ES-I3 (cell line): ENCODE data around the gene PCDHB13.
"Not testable (repeated sequence)": the region's sequence is repeated elsewhere in the genome, so short reads cannot be mapped to it uniquely, and the experiment has no call there.

Experiments
- H3K36me3 ChIP-seq: 2 replicates; pipeline ENCODE4 v1.6.1; 2013; ENCODE audit warnings: mild to moderate bottlenecking, low read length, control low read depth, moderate library complexity; ENCODE audit not compliant: insufficient read depth
- H3K4me1 ChIP-seq: 2 replicates; pipeline ENCODE4 v1.6.1; 2013; ENCODE audit warnings: mild to moderate bottlenecking, control low read depth, low read length; ENCODE audit not compliant: insufficient read depth
- H3K9ac ChIP-seq: 2 replicates; pipeline ENCODE4 v1.6.1; 2013; ENCODE audit warnings: low read depth, mild to moderate bottlenecking, low read length, moderate library complexity
- H3K9me3 ChIP-seq: 2 replicates; pipeline ENCODE4 v1.6.1; 2013; ENCODE audit warnings: mild to moderate bottlenecking, low read length, moderate library complexity; ENCODE audit not compliant: control insufficient read depth, insufficient read depth

The PCDHB13 gene

DNA sequence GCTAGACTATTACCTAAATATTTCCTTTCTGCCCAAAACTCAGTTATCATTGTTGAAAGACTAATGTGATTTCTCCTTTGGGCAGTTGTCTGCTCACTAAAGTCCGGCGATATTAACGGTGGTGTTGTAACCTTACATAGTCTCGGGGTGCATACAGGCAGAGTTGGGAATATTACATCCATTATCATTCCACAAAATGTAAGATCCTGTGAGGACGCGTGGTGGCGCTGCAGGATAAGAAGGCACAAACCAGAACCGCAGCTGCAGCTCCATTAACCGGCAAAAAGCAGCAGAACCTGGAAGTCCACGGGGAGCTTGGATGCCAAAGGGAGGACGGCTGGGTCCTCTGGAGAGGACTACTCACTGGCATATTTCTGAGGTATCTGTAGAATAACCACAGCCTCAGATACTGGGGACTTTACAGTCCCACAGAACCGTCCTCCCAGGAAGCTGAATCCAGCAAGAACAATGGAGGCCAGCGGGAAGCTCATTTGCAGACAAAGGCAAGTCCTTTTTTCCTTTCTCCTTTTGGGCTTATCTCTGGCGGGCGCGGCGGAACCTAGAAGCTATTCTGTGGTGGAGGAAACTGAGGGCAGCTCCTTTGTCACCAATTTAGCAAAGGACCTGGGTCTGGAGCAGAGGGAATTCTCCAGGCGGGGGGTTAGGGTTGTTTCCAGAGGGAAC is at the start of gene PCDHB13:
TSS of gene PCDHB13 (plus strand) at position 264 of the 684 bp plus-strand sequence. CDS start at position 469, 205 bp downstream.
- H3K9ac ChIP-seq: peak within 1 kb of the TSS; percentile 33; the same call in 1 of the 2 replicates
- not testable (repeated sequence) for H3K36me3 ChIP-seq, H3K4me1 ChIP-seq, H3K9me3 ChIP-seq

DNA sequence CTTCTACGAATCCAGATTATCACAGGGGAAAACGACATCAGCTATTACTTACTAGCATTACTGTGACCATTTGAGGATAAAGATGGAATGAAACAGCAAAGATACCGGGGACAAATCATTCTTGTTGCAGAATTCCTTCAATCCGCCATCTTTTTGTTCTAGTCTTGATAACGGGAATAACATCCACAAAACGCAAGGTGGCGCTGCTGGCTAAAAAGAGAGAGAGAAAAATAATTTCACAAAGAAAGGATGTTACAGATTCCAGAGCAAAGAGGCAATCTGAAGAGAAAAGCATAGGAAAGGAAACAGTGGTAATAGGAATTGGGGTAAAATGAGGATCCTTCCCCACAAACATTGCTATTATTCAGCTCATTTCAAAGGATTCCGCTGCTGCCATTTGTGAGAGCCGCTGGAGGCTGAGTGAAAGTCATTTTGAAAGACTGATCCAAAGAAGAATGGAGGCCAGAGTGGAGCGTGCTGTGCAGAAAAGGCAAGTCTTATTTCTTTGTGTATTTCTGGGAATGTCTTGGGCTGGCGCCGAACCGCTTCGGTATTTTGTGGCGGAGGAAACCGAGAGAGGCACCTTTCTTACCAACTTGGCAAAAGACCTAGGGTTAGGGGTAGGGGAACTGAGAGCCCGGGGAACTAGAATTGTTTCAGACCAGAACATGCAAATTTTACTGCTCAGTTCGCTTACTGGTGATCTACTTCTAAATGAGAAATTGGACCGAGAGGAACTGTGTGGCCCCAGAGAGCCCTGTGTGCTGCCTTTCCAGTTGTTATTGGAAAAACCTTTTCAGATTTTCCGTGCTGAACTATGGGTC is 41.1 kb upstream of the PCDHB13 start, which contains the start of gene PCDHB7:
TSS of gene PCDHB7 (plus strand) at position 264 of the 824 bp plus-strand sequence. CDS start at position 456, 192 bp downstream.
- Histone ChIP-seq H3K36me3 (no peaks in the 10 kb centered on the region), H3K4me1 (no peaks in the 10 kb centered on the region), H3K9me3 (no peaks in the 10 kb centered on the region; the same call in 1 of the 2 replicates), H3K9ac (no peak within 1 kb of the TSS)

DNA sequence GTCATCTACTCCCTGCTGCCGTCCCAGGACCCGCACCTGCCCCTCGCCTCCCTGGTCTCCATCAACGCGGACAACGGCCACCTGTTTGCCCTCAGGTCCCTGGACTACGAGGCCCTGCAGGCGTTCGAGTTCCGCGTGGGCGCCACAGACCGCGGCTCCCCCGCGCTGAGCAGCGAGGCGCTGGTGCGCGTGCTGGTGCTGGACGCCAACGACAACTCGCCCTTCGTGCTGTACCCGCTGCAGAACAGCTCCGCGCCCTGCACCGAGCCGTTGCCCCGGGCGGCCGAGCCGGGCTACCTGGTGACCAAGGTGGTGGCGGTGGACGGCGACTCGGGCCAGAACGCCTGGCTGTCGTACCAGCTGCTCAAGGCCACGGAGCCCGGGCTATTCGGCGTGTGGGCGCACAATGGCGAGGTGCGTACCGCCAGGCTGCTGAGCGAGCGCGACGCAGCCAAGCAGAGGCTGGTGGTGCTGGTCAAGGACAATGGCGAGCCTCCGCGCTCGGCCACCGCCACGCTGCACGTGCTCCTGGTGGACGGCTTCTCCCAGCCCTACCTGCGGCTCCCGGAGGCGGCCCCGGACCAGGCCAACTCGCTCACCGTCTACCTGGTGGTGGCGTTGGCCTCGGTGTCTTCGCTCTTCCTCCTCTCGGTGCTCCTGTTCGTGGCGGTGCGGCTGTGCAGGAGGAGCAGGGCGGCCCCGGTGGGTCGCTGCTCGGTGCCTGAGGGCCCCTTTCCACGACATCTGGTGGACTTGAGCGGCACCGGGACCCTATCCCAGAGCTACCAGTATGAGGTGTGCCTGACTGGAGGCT is 39.2 kb upstream of the PCDHB13 start:
- not testable (repeated sequence) for H3K9ac ChIP-seq, H3K9me3 ChIP-seq, H3K4me1 ChIP-seq, H3K36me3 ChIP-seq

DNA sequence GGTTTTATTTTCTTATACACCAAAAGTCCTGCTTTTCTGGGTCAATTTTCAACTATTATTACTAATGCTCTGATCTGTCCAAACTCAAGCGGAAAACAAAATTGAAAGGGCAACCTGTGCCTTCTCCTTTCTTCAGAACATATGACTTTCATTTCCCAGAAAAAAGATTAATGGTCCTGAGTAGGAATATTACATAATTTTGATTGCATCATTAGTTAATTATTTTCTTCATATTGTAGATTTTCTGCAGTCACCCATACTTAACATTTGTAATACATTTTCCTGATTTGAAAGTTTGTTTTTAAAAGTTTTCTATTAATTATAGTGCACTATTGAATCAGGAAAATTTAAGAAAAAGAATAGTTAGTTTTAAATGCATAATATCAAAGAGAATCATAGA is 37.8 kb upstream of the PCDHB13 start:
- H3K9me3 ChIP-seq: no peaks in the 10 kb centered on the region; the same call in 1 of the 2 replicates
- no peak overlapping the region for H3K9ac ChIP-seq
- H3K4me1 ChIP-seq: no peaks in the 10 kb centered on the region
- H3K36me3 ChIP-seq: no peaks in the 10 kb centered on the region

DNA sequence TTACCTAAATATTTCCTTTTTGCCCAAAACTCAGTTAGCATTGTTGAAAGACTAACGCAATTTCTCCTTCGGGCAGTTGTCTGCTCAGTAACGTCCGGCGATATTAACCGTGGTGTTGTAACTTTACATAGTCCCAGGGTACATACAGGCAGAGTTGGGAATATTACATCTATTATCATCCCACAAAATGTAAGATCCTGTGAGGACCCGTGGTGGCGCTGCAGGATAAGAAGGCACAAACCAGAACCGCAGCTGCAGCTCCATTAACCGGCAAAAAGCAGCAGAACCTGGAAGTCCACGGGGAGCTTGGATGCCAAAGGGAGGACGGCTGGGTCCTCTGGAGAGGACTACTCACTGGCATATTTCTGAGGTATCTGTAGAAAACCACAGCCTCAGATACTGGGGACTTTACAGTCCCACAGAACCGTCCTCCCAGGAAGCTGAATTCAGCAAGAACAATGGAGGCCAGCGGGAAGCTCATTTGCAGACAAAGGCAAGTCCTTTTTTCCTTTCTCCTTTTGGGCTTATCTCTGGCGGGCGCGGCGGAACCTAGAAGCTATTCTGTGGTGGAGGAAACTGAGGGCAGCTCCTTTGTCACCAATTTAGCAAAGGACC is 36.0 kb upstream of the PCDHB13 start, which contains the start of gene PCDHB8:
TSS of gene PCDHB8 (plus strand) at position 214 of the 615 bp plus-strand sequence. CDS start at position 459, 245 bp downstream.
- not testable (repeated sequence) for H3K9ac ChIP-seq, H3K9me3 ChIP-seq, H3K36me3 ChIP-seq, H3K4me1 ChIP-seq

DNA sequence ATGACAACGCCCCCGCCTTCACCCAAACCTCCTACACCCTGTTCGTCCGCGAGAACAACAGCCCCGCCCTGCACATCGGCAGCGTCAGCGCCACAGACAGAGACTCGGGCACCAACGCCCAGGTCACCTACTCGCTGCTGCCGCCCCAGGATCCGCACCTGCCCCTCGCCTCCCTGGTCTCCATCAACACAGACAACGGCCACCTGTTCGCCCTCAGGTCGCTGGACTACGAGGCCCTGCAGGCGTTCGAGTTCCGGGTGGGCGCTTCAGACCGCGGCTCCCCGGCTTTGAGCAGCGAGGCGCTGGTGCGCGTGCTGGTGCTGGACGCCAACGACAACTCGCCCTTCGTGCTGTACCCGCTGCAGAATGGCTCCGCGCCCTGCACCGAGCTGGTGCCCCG is 34.3 kb upstream of the PCDHB13 start:
- H3K36me3 ChIP-seq, H3K4me1 ChIP-seq, H3K9ac ChIP-seq, H3K9me3 ChIP-seq: not testable (repeated sequence)

DNA sequence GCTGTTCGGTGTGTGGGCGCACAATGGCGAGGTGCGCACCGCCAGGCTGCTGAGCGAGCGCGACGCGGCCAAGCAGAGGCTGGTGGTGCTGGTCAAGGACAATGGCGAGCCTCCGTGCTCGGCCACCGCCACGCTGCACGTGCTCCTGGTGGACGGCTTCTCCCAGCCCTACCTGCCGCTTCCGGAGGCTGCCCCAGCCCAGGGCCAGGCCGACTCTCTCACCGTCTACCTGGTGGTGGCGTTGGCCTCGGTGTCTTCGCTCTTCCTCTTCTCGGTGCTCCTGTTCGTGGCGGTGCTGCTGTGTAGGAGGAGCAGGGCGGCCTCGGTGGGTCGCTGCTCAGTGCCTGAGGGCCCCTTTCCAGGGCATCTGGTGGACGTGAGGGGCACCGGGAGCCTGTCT is 33.8 kb upstream of the PCDHB13 start:
- not testable (repeated sequence) for H3K4me1 ChIP-seq, H3K9ac ChIP-seq, H3K36me3 ChIP-seq, H3K9me3 ChIP-seq

DNA sequence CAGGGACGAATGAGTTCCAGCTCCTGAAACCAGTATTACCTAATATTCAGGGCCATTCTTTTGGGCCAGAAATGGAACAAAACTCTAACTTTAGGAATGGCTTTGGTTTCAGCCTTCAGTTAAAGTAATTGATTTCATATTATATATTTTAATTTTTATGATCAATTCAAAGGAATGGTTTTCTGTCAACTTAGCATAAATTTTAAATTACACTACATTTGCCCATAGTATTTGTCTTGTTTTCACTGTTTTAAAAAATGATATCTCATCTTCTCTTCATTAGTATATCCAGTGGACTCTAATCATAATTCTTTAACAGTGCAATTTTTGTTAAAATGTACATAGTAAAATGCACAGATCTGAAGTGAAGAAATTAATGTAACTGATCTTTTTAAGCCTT is 33.4 kb upstream of the PCDHB13 start:
- H3K9ac ChIP-seq: no peak overlapping the region
- H3K4me1 ChIP-seq: no peaks in the 10 kb centered on the region
- H3K9me3 ChIP-seq: 0 out of 2 replicates have a peak, but pooled peaks cover 3% of the 10 kb centered on the region

DNA sequence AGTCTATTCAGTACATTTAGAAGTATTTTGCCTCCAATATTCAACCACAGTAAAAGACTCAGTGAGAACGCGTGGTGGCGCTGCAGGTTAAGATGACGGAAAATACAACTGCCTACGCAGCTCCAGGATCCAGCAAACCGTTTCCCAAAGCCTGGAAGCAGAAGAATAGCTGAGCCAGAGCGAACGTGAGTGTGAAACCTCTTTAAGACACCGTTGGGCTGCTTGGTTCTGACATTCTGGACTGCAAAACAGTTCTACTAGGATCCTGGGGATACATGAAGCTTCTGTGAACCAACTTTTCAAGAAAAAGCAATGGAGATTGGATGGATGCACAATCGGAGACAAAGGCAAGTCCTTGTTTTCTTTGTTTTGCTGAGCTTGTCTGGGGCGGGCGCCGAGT is 31.5 kb upstream of the PCDHB13 start, which contains the start of gene PCDHB16:
TSS of gene PCDHB16 (plus strand) at position 140 of the 400 bp plus-strand sequence. CDS start at position 313, 173 bp downstream.
- 0 out of 2 replicates have a peak, but pooled peaks cover 3% of the 10 kb centered on the region for H3K9me3 ChIP-seq

More for the DNA sequence above, 33.4 kb upstream of the PCDHB13 start:
- no peaks in the 10 kb centered on the region for H3K36me3 ChIP-seq

DNA sequence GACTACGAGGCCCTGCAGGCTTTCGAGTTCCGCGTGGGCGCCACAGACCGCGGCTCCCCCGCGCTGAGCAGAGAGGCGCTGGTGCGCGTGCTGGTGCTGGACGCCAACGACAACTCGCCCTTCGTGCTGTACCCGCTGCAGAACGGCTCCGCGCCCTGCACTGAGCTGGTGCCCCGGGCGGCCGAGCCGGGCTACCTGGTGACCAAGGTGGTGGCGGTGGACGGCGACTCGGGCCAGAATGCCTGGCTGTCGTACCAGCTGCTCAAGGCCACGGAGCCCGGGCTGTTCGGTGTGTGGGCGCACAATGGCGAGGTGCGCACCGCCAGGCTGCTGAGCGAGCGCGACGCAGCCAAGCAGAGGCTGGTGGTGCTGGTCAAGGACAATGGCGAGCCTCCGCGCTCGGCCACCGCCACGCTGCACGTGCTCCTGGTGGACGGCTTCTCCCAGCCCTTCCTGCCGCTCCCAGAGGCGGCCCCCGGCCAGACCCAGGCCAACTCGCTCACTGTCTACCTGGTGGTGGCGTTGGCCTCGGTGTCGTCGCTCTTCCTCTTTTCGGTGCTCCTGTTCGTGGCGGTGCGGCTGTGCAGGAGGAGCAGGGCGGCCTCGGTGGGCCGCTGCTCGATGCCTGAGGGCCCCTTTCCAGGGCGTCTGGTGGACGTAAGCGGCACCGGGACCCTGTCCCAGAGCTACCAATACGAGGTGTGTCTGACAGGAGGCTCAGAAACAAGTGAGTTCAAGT is 29.4 kb upstream of the PCDHB13 start:
- H3K36me3 ChIP-seq, H3K4me1 ChIP-seq, H3K9me3 ChIP-seq, H3K9ac ChIP-seq: not testable (repeated sequence)

More for the DNA sequence above, 31.5 kb upstream of the PCDHB13 start, which contains the start of gene PCDHB16:
- Histone ChIP-seq H3K4me1 (no peaks in the 10 kb centered on the region), H3K9ac (0 out of 2 replicates have a peak within 1 kb of the TSS, but pooled peaks have one; percentile 0), H3K36me3 (no peaks in the 10 kb centered on the region)

DNA sequence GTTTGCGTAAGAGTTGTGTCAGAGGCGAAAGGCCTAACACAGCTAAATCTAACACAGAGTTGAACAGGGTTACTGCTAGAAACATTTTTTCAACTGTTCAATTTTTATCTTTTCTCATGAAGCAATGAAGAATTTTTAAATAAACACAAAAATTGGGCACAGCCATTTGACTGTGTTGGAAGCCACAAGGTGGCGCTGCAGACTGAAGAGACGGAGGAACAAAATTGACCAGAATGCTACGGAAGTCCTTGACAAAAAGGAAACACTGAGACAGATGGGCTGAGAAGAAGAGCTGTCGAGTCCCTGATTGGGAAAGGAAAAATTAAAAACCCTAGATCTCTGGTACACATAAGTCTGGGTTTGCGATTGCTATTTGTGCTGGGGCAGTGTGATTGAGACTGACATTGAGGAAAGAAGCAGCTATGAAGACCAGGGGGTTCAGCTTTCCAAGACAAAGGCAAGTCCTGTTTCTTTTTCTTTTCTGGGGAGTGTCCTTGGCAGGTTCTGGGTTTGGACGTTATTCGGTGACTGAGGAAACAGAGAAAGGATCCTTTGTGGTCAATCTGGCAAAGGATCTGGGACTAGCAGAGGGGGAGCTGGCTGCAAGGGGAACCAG is 26.7 kb upstream of the PCDHB13 start, which contains the start of gene PCDHB9:
TSS of gene PCDHB9 (plus strand) at position 265 of the 616 bp plus-strand sequence. CDS start at position 423, 158 bp downstream.
- H3K9ac ChIP-seq: no peak within 1 kb of the TSS
- H3K9me3 ChIP-seq: 0 out of 2 replicates have a peak, but pooled peaks cover 3% of the 10 kb centered on the region
- H3K36me3 ChIP-seq: no peaks in the 10 kb centered on the region
- no peaks in the 10 kb centered on the region for H3K4me1 ChIP-seq

DNA sequence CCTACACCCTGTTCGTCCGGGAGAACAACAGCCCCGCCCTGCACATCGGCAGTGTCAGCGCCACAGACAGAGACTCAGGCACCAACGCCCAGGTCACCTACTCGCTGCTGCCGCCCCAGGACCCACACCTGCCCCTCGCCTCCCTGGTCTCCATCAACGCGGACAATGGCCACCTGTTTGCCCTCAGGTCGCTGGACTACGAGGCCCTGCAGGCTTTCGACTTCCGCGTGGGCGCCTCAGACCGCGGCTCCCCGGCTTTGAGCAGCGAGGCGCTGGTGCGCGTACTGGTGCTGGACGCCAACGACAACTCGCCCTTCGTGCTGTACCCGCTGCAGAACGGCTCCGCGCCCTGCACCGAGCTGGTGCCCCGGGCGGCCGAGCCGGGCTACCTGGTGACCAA is 25.0 kb upstream of the PCDHB13 start:
- not testable (repeated sequence) for H3K9me3 ChIP-seq, H3K36me3 ChIP-seq, H3K9ac ChIP-seq

DNA sequence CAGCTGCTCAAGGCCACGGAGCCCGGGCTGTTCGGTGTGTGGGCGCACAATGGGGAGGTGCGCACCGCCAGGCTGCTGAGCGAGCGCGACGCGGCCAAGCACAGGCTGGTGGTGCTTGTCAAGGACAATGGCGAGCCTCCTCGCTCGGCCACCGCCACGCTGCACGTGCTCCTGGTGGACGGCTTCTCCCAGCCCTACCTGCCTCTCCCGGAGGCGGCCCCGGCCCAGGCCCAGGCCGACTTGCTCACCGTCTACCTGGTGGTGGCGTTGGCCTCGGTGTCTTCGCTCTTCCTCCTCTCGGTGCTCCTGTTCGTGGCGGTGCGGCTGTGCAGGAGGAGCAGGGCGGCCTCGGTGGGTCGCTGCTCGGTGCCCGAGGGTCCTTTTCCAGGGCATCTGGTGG is 24.6 kb upstream of the PCDHB13 start:
- not testable (repeated sequence) for H3K9me3 ChIP-seq, H3K4me1 ChIP-seq, H3K36me3 ChIP-seq, H3K9ac ChIP-seq

More for the DNA sequence above, 25.0 kb upstream of the PCDHB13 start:
- not testable (repeated sequence) for H3K4me1 ChIP-seq
